ENCODE measurements around the gene SYAP1.
"Not testable (repeated sequence)": the region's sequence is repeated elsewhere in the genome, so short reads cannot be mapped to it uniquely, and the experiment has no call there.

SYAP1 gene

GRCh38 chrX:16783452-16783851 lies 64.0 kb downstream of the SYAP1 start:
- DNase-seq = no peak

GRCh38 chrX:16784440-16784839 lies 65.0 kb downstream of the SYAP1 start:
- not testable (repeated sequence) for DNase-seq

GRCh38 chrX:16785247-16786138 lies 66.1 kb downstream of the SYAP1 start:
- DNase-seq = no peak

GRCh38 chrX:16786139-16786790 lies 66.9 kb downstream of the SYAP1 start, which contains the start of gene TXLNG:
TSS of gene TXLNG (plus strand) at chrX:16786466. CDS start at chrX:16786488, 22 bp downstream.
- DNase-seq = peak; percentile 98

GRCh38 chrX:16786791-16787735 lies 67.7 kb downstream of the SYAP1 start:
- DNase-seq = no peak

GRCh38 chrX:16788477-16788876 lies 69.1 kb downstream of the SYAP1 start:
- no peak for DNase-seq

GRCh38 chrX:16796298-16796697 lies 76.9 kb downstream of the SYAP1 start:
- DNase-seq = no peak

GRCh38 chrX:16797358-16797757 lies 77.9 kb downstream of the SYAP1 start:
- DNase-seq = no peak

- DNase-seq = peak; percentile 24
Observed at GRCh38 chrX:16797841-16798240, 78.4 kb downstream of the SYAP1 start.

GRCh38 chrX:16804923-16805464 lies 85.6 kb downstream of the SYAP1 start:
- DNase-seq = no peak

- DNase-seq = no peak
Observed at GRCh38 chrX:16807548-16807947, 88.1 kb downstream of the SYAP1 start.

GRCh38 chrX:16807976-16808542 lies 88.6 kb downstream of the SYAP1 start:
- DNase-seq = no peak

GRCh38 chrX:16814597-16814996 lies 95.2 kb downstream of the SYAP1 start:
- DNase-seq = no peak
